G401 (cell line): ENCODE measurements around the gene BIVM. TPM values are rescaled to one million over a fixed set of nuclear protein-coding genes. Genes with fewer than 3 reads are reported as not detected.
"Not testable (repeated sequence)": the region's sequence is repeated elsewhere in the genome, so short reads cannot be mapped to it uniquely, and the experiment has no call there.

Source experiments
- DNase-seq: peaks from one replicate; pipeline ENCODE4 v3.0.0-alpha.2; 2015; ENCODE audit warnings: low spot score
- in situ Hi-C: cut with HindIII; loops from 2 replicates; pipeline ENCODE4 v1.10.0; 2016; ENCODE audit warnings: low sequenced_read_pairs, mixed read lengths
- total RNA-seq: library from RNA; depleted of rRNA; stranded (reverse); fragments of >200 nt; shearing (Covaris generic); gene quantifications from 2 replicates; pipeline ENCODE4 v1.2.3, GENCODE V29; 2014; rRNA removed

Gene BIVM
- total RNA-seq = 18.5 and 20.0 TPM in 2 replicates

- in situ Hi-C loops = no loop called here
- peak; percentile 96 for DNase-seq
These were observed at the start of gene BIVM, which contains the start of gene POGLUT2 for GRCh38 chr13:102798581-102799425. BIVM (plus strand) TSS chr13:102799119; CDS start chr13:102807268, 8,149 bp downstream. POGLUT2 (minus strand) TSS chr13:102798976; CDS start chr13:102798670, 306 bp downstream.

GRCh38 chr13:102751886-102752285, 47.0 kb upstream of the BIVM start:
- in situ Hi-C loops = no loop called here
- DNase-seq = no peak

- DNase-seq = no peak
- in situ Hi-C loops = no loop called here
These were observed 41.9 kb upstream of the BIVM start for GRCh38 chr13:102757006-102757405.

GRCh38 chr13:102758842-102759241, 40.1 kb upstream of the BIVM start:
- in situ Hi-C loops = no loop called here
- DNase-seq = no peak

GRCh38 chr13:102761071-102761470, 37.8 kb upstream of the BIVM start:
- in situ Hi-C loops = no loop called here
- no peak for DNase-seq

GRCh38 chr13:102763741-102764140, 35.2 kb upstream of the BIVM start:
- in situ Hi-C loops = no loop called here
- DNase-seq = no peak

- in situ Hi-C loops = no loop called here
- no peak for DNase-seq
These were observed 30.0 kb upstream of the BIVM start for GRCh38 chr13:102768909-102769308.

GRCh38 chr13:102769679-102770078, 29.2 kb upstream of the BIVM start:
- in situ Hi-C loops = no loop called here
- peak; percentile 5 for DNase-seq

GRCh38 chr13:102770435-102770834, 28.5 kb upstream of the BIVM start:
- no peak for DNase-seq
- in situ Hi-C loops = no loop called here

- in situ Hi-C loops = no loop called here
- no peak for DNase-seq
These were observed 27.4 kb upstream of the BIVM start for GRCh38 chr13:102771298-102772041.

- DNase-seq = no peak
- in situ Hi-C loops = no loop called here
These were observed 26.9 kb upstream of the BIVM start for GRCh38 chr13:102772042-102772425.

- in situ Hi-C loops = no loop called here
- peak; percentile 77 for DNase-seq
These were observed 25.3 kb upstream of the BIVM start, which contains the start of gene TEX30 for GRCh38 chr13:102773441-102774213. TEX30 (minus strand) TSS chr13:102773786; CDS start chr13:102770026, 3,760 bp downstream.

- DNase-seq = no peak
- in situ Hi-C loops = no loop called here
These were observed 24.7 kb upstream of the BIVM start for GRCh38 chr13:102774214-102774568.

- DNase-seq = no peak
- in situ Hi-C loops = no loop called here
These were observed 24.1 kb upstream of the BIVM start for GRCh38 chr13:102774591-102775520.

- DNase-seq = no peak
- in situ Hi-C loops = no loop called here
These were observed 22.6 kb upstream of the BIVM start for GRCh38 chr13:102776271-102776670.

- no peak for DNase-seq
- in situ Hi-C loops = no loop called here
These were observed 21.2 kb upstream of the BIVM start for GRCh38 chr13:102777736-102778135.

- no peak for DNase-seq
- in situ Hi-C loops = no loop called here
These were observed 19.3 kb upstream of the BIVM start for GRCh38 chr13:102779436-102780159.

- in situ Hi-C loops, DNase-seq: not testable (repeated sequence)
These were observed 18.3 kb upstream of the BIVM start for GRCh38 chr13:102780656-102781055.
